ENCODE measurements around the gene RHPN2.

RHPN2 gene

GRCh38 chr19:32928806-32929205, 135.9 kb downstream of the RHPN2 start:
- CTCF ChIA-PET, result no interaction called here
- TF ChIP-seq TARDBP (IDR thresholded peaks at IDR 0.05) (no peak), SUZ12 (IDR thresholded peaks at IDR 0.05) (no peak), NFRKB (IDR thresholded peaks at IDR 0.05) (no peak), LEF1 (IDR thresholded peaks at IDR 0.05; ENCODE audit: borderline replicate concordance) (no peak), CTBP1 (IDR thresholded peaks at IDR 0.05; ENCODE audit: borderline replicate concordance) (no peak), PKNOX1 (IDR thresholded peaks at IDR 0.05) (no peak), L3MBTL2 (conservative IDR thresholded peaks at IDR 0.05) (no peak), BHLHE40 (IDR thresholded peaks at IDR 0.05; ENCODE audit: borderline replicate concordance) (no peak), FOXA1 (IDR thresholded peaks at IDR 0.05) (no peak), HDGF (IDR thresholded peaks at IDR 0.05; ENCODE audit: borderline replicate concordance) (no peak)
- POLR2A ChIA-PET, result no interaction called here
- no peak for DNase-seq (ENCODE audit: extremely low spot score)
